Putamen (tissue), 1 donor: ENCODE results near the gene CLNS1A.
"Not testable (repeated sequence)": the region's sequence is repeated elsewhere in the genome, so short reads cannot be mapped to it uniquely, and the experiment has no call there.

Source experiments
- DNase-seq: peaks from one replicate; pipeline ENCODE4 v3.0.0-alpha.2; 2016; ENCODE audit warnings: low spot score

CLNS1A gene

GRCh38 chr11:77617892-77618291 is 19.7 kb downstream of the CLNS1A start:
- no peak for DNase-seq

GRCh38 chr11:77611921-77612320 is 25.7 kb downstream of the CLNS1A start:
- no peak for DNase-seq

GRCh38 chr11:77609234-77609633 is 28.4 kb downstream of the CLNS1A start:
- no peak for DNase-seq

- no peak for DNase-seq
Observed at GRCh38 chr11:77604281-77604680, 33.3 kb downstream of the CLNS1A start.

- DNase-seq = peak; percentile 47
Observed at GRCh38 chr11:77602381-77603088, 35.1 kb downstream of the CLNS1A start.

GRCh38 chr11:77598195-77598594 is 39.4 kb downstream of the CLNS1A start:
- DNase-seq = no peak

GRCh38 chr11:77596626-77597025 is 41.0 kb downstream of the CLNS1A start:
- DNase-seq = no peak

GRCh38 chr11:77593883-77594282 is 43.7 kb downstream of the CLNS1A start:
- no peak for DNase-seq

- DNase-seq = no peak
Observed at GRCh38 chr11:77592727-77593126, 44.9 kb downstream of the CLNS1A start.

- DNase-seq = peak; percentile 52
Observed at GRCh38 chr11:77590194-77590782, 47.3 kb downstream of the CLNS1A start.

- DNase-seq = peak; percentile 85
Observed at GRCh38 chr11:77589521-77590193, 47.9 kb downstream of the CLNS1A start, which contains the start of gene AQP11. TSS of gene AQP11 (plus strand) at chr11:77589953. CDS start at chr11:77589993, 40 bp downstream.

GRCh38 chr11:77589181-77589520 is 48.4 kb downstream of the CLNS1A start:
- DNase-seq = no peak

GRCh38 chr11:77580712-77581337 is 56.8 kb downstream of the CLNS1A start:
- no peak for DNase-seq

GRCh38 chr11:77575428-77575827 is 62.2 kb downstream of the CLNS1A start:
- DNase-seq = not testable (repeated sequence)

- DNase-seq = not testable (repeated sequence)
Observed at GRCh38 chr11:77570896-77571295, 66.7 kb downstream of the CLNS1A start.

- no peak for DNase-seq
Observed at GRCh38 chr11:77569676-77570070, 67.9 kb downstream of the CLNS1A start.

- no peak for DNase-seq
Observed at GRCh38 chr11:77568916-77569675, 68.5 kb downstream of the CLNS1A start.

GRCh38 chr11:77568306-77568705 is 69.3 kb downstream of the CLNS1A start:
- DNase-seq = no peak
